ENCODE measurements around the gene RAC3. TPM values are rescaled to one million over a fixed set of nuclear protein-coding genes. Genes with fewer than 3 reads are reported as not detected.

RAC3 gene
- total and polyA plus RNA-seq, 3 donors from 2014 or later = 42.3 to 102 (median 74.3) TPM

DNA sequence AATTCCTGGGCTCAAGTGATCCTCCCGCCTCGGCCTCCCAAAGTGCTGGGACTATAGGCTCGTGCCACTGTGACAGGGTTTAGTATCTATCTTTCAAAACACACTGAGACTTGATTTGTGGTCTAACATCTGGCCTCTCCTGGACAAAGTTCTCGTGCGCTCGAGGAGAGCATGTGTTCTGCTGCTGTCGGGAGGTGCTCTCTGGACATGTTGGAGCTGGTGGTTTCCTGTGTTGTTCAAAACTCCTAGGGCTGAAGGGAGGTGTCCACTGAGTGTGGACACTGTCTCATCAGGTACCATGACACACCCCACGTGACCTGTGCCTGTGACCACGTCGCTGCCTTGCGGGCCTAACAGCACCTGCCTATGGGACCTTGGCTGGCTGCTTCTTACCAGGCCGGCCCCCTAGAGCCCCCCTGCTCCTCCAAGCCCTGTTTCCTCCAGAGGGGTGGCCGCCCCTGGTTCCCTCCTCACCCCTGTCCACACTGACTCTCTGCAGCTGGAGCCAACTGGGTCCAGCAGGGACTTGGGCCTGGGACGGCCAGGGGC is 14.5 kb downstream of the RAC3 start:
- H3K9me3 ChIP-seq = no peaks in the 10 kb centered on the region
- DNase-seq = no peak
- 85 to 87% methylated on average over 4 to 14 of the region's 14 CpGs for WGBS, 2 donors
- H3K27ac ChIP-seq = no peak overlapping the region
- intact Hi-C loops (cut with DNase I; ENCODE audit: low total_unique reads) = no loop called here
- H3K27me3 ChIP-seq = no peaks in the 10 kb centered on the region
- TF ChIP-seq POLR2A (IDR thresholded peaks at IDR 0.05) (no peak), CTCF (IDR thresholded peaks at IDR 0.05) (no peak)
- H3K4me3 ChIP-seq = no peak overlapping the region
- no peaks in the 10 kb centered on the region for H3K4me1 ChIP-seq
- H3K36me3 ChIP-seq (ENCODE audit: low read depth, missing control alignments) = no peaks in the 10 kb centered on the region

DNA sequence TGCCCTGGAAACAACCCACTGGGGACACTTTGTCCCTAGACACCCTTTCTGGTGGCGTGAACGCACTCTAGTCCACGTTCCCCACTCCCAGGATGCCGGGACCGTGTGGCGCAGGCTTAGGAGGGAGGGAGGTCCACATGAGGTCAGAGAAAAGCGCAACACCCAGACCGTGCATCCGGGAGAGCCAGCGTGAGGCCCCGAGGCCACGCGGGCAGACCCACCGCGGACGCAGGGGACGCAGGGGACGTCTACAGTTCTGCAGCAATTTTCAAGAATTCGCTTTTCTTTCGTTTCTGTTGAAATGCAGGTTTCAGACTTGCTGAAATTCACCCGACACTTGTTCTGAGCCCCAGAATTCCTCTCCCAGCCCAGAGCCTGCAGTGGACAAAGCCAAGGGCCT is 15.4 kb downstream of the RAC3 start:
- WGBS, 2 donors = 93% methylated on average over 15 to 21 of the region's 21 CpGs
- no peak overlapping the region for H3K27ac ChIP-seq
- H3K36me3 ChIP-seq (ENCODE audit: low read depth, missing control alignments) = no peaks in the 10 kb centered on the region
- TF ChIP-seq POLR2A (IDR thresholded peaks at IDR 0.05) (no peak), CTCF (IDR thresholded peaks at IDR 0.05) (no peak)
- no peaks in the 10 kb centered on the region for H3K4me1 ChIP-seq
- intact Hi-C loops (cut with DNase I; ENCODE audit: low total_unique reads) = no loop called here
- no peaks in the 10 kb centered on the region for H3K9me3 ChIP-seq
- no peak overlapping the region for H3K4me3 ChIP-seq
- DNase-seq = no peak
- H3K27me3 ChIP-seq = no peaks in the 10 kb centered on the region

DNA sequence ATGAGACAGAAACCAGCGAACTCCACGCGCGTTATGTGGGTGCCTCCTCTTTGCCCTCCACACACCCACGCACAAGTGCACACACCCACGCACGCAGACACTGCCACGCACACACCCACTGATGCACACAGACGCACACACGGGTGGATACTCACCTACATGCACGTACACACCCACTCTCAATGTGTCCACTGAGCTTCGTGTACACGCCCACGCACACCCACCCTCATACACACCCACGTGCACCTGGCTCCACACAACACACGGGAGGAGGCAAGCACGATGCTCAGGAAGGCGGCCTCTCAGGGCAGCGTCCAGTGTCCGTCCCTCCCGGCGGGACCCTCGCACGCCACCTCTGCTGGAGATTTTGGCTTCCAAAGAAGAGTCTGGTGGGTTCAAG is 15.9 kb downstream of the RAC3 start:
- Histone ChIP-seq H3K9me3 (no peaks in the 10 kb centered on the region), H3K27me3 (no peaks in the 10 kb centered on the region), H3K4me1 (peaks cover under 1% of the 10 kb centered on the region), H3K4me3 (no peak overlapping the region), H3K36me3 (ENCODE audit: low read depth, missing control alignments) (no peaks in the 10 kb centered on the region), H3K27ac (no peak overlapping the region)
- intact Hi-C loops (cut with DNase I; ENCODE audit: low total_unique reads) = no loop called here
- no peak for TF ChIP-seq CTCF (IDR thresholded peaks at IDR 0.05)
- no peak for TF ChIP-seq POLR2A (IDR thresholded peaks at IDR 0.05)
- 81 to 89% methylated on average over 24 of the region's 24 CpGs for WGBS, 2 donors
- no peak for DNase-seq

GRCh38 chr17:82047914-82048570 is 16.6 kb downstream of the RAC3 start:
- DNase-seq = no peak
- H3K27me3 ChIP-seq = no peaks in the 10 kb centered on the region
- 87 to 91% methylated on average over 15 to 25 of the region's 25 CpGs for WGBS, 2 donors
- no peaks in the 10 kb centered on the region for H3K36me3 ChIP-seq (ENCODE audit: low read depth, missing control alignments)
- no peak overlapping the region for H3K4me3 ChIP-seq
- H3K4me1 ChIP-seq = peaks cover 7% of the 10 kb centered on the region
- intact Hi-C loops (cut with DNase I; ENCODE audit: low total_unique reads) = no loop called here
- no peaks in the 10 kb centered on the region for H3K9me3 ChIP-seq
- H3K27ac ChIP-seq = no peak overlapping the region
- TF ChIP-seq CTCF (IDR thresholded peaks at IDR 0.05) (no peak), POLR2A (IDR thresholded peaks at IDR 0.05) (no peak)

DNA sequence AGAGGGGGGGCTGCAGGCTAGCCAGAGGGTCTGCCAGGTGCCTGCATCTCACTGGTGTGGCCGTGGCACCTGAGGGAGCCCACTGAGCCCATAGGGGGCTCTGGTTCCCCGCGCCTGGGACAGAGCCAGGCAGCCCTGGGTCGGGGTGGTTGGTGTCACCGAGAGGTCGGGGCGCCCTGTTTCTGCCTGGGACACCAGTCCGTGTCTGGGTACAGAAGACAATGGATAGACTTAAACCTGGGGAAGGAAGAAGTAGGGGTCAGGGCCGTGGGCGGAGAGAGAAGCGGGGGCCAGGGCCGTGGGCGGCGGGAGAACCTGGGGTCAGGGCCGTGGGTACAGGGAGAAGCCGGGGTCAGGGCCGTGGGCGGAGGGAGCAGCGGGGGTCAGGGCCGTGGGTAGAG is 17.1 kb downstream of the RAC3 start:
- Histone ChIP-seq H3K27ac (no peak overlapping the region), H3K9me3 (no peaks in the 10 kb centered on the region), H3K4me3 (no peak overlapping the region), H3K27me3 (no peaks in the 10 kb centered on the region), H3K4me1 (peaks cover 11% of the 10 kb centered on the region), H3K36me3 (ENCODE audit: low read depth, missing control alignments) (no peaks in the 10 kb centered on the region)
- TF ChIP-seq CTCF (IDR thresholded peaks at IDR 0.05) = no peak
- TF ChIP-seq POLR2A (IDR thresholded peaks at IDR 0.05) = no peak
- DNase-seq = no peak
- intact Hi-C loops (cut with DNase I; ENCODE audit: low total_unique reads) = no loop called here
- 78 to 86% methylated on average over 17 to 20 of the region's 20 CpGs for WGBS, 2 donors

Data from testis (tissue), 3 donors.